GM12873 (cell line): ENCODE data around the gene ROBO4.

Source experiments
- TF ChIP-seq, protein P1 (sequence below): IDR thresholded peaks from 2 replicates; pipeline ENCODE4 v1.5.1; 2012; ENCODE audit warnings: low read depth, mild to moderate bottlenecking, moderate library complexity, low read length, control low read depth; ENCODE audit not compliant: insufficient read depth; ENCODE audit errors: missing control alignments

Gene ROBO4

DNA sequence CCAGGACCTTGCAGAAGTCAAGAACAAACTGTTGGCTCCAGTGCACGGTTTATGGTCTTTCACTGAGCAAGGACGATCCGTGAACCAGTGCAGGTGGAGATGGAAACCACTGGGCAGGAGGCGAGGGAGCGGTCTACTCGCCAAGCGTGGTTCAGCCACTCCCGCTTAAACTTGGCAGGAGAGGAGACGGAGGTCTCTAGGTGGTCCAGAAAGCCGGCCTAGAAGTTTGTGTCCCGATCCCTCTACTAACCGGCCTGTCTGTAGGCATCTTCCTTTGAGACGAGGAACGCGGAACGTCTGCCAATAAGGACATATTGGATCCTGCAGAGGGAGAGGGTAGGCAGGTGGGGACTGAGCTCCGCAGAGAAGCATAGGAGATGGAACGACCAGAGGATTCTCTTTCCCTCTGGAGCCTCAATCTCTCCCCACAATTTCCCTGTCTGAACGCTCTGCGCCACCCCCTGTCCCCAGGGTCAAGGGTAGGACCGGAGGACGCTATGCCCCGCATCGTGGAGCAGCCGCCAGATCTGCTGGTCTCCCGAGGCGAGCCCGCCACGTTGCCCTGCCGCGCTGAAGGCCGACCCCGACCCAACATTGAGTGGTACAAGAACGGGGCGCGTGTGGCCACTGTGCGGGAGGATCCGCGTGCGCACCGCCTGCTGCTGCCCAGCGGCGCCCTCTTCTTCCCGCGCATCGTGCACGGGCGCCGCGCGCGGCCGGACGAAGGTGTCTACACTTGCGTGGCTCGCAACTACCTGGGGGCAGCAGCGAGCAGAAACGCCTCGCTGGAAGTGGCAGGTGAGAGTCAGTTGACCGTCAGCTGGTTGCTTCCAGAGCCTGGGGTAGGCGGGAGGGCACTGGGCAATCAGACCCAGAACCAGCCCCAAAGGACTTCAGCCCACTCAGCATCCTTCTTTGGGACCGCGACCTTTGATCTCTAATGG is 29.1 kb downstream of the ROBO4 start:
- TF ChIP-seq, protein P1, sequence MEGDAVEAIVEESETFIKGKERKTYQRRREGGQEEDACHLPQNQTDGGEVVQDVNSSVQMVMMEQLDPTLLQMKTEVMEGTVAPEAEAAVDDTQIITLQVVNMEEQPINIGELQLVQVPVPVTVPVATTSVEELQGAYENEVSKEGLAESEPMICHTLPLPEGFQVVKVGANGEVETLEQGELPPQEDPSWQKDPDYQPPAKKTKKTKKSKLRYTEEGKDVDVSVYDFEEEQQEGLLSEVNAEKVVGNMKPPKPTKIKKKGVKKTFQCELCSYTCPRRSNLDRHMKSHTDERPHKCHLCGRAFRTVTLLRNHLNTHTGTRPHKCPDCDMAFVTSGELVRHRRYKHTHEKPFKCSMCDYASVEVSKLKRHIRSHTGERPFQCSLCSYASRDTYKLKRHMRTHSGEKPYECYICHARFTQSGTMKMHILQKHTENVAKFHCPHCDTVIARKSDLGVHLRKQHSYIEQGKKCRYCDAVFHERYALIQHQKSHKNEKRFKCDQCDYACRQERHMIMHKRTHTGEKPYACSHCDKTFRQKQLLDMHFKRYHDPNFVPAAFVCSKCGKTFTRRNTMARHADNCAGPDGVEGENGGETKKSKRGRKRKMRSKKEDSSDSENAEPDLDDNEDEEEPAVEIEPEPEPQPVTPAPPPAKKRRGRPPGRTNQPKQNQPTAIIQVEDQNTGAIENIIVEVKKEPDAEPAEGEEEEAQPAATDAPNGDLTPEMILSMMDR, result peak; percentile 2

DNA sequence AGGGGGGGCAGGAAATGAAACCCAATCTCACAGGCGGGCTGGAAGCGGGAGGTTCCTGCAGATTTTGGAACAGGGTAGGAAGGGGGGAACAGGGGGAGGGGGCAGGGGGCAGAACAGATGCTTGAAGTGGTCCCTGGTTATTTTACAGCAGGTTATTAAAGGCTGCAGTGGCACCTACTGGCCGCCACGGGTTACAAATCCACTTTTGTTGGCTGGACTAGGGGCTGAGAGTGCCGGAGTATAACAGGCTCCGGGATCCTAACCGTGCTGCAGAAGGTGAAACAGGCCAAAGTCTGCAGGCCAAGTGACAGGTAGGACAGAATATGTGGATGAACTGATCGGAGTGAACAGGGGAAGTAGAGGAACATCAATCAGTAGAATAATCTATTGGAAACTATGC is 30.0 kb downstream of the ROBO4 start:
- TF ChIP-seq, protein P1, result peak; percentile 45

DNA sequence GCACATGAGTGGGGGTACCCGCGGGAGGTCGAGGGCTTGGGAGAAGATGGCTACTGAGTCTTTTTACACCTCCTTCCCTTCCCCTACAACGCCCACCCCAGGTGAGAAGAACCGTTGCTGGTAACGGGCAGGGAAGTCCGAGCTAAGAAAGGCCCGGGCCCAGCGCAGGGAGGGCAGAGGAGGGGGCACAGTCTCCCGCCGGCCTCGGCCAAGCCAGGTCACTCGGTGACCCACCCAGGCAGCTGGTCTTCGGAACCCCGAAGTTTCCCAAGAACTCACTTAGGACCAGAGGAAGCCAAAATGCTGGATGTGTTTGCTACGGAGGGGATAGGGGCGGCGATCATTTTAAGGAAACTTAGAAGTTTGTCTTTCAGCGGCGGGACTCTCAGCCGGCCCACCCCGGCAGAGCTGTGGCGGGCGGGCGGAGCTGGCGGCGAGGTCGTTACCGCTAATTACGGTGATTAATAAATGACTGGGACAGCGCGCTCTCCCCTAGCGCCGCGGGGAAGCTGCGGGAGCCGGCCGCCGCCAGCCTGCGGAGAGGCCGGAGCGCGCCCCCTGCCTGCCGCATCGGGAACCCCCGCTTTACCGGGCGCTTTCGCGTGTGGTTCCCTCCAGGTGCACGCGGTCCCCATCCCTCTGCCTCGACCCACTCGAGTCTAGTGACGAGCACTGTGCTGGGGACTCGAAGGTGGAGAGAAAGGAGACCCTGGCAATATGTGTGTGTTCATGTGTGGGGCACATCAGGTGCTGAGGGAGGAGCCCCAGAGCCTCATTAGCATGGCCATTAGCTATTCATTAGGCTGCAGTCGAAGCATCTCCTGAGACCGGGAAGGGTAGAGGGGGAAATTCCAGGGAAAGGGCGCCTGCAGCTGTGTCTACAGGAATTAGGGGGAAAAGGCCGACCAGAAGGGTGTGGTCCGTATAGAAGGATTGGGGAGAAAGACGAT is 31.5 kb downstream of the ROBO4 start:
- TF ChIP-seq, protein P1, result peak; percentile 74

DNA sequence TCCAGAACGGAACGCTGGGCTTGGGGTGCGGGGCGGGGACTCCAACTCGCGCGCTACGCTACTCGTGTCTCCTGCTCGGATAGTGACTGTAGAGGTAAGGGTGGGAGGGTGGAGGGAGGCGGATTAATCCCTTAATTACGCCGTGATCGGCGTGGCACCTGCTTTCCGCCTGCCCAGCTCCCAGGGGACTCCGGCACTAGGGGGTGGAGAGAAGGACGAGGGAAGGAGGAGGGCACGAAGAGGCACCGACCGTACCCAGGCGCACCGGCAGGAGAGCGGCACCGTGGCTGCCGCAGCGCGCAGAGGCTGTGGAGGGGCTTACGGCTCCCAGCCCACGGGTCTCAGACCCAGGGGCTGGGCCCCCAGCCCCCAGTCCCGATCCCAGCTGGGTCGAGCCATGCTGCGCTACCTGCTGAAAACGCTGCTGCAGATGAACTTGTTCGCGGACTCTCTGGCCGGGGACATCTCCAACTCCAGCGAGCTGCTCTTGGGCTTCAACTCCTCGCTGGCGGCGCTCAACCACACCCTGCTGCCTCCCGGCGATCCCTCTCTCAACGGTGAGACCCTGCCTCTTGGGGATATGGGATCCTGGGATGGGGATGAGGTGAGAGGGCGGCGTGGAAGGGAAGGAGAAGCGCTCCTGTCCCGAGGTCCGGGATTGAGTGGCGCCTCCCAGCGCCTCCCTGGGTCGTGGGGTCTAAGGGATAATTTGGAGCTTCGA is 32.3 kb downstream of the ROBO4 start, which contains the start of gene ROBO3:
ROBO3 (plus strand) TSS at position 252 of the 721 bp plus-strand sequence; CDS start at position 398, 146 bp downstream.
- TF ChIP-seq, protein P1, result no peak

DNA sequence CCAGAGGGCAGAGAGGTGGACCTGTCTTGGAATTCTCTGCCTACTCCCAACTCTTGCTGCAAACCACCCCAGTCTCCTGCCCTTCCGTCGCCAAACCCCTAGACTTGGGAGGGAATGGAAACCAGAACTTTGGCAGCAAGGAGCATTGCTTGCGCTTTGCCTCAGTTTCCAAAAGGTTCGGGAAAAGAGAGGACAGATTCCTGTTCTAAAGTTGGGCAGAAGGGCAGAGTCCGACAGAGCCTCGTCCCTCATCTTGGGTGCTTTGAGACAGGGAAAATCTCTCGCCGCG is 32.8 kb downstream of the ROBO4 start:
- TF ChIP-seq, protein P1, result no peak

DNA sequence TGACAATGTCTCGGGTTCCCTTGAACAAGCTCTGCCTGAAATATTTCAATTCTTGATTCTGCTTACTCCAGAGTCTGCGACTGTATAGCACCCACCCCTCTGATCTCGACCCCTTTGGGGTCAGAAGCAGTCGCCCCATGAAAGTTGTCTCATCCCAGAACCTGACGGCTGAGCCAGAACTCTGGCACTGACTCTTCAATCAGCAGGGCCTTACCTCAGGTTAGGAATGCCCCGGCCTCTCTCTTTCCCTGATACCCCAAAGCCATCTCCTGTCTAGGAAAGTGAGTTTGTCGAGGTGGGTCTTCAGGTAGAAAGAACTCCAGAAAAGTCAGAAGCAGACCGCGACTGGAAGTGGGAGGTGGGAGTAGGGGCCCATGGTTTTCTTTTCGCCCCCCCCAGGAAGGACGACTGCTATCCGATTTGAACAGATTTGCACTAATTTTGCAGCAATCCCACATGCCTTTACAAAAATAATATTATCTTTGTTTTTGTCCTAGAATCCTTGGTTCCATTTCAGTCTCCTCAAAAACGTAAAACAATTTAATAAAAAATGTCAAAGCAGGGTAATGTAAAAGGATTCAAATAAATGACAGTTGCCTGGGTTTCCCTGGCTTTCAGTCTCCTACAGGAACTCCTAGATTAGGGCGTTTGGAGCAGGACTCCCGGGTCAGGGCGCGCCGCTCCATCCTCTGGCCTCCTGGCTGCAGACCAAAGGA is 33.3 kb downstream of the ROBO4 start:
- TF ChIP-seq, protein P1, result no peak
